A549 (cell line): ENCODE data around the gene AP3D1. TPM values are rescaled to one million over a fixed set of nuclear protein-coding genes. Genes with fewer than 3 reads are reported as not detected.

Experiments used
- ATAC-seq, 2 experiments: fragments of 200-7000 bp in 1 of 2; fragments of >200 bp in 1 of 2; cut with Nextera tagmentation in 1 of 2; cut with Tn5 transposase in 1 of 2; 3 replicates each; pipeline versions ENCODE4 v1.8.0 to v1.9.1; 2018 to 2020; ENCODE audit warnings: mild to moderate bottlenecking in 1 of 2, moderate library complexity in 1 of 2
- CTCF ChIA-PET: fragments of 300-600 bp; sonication (Branson Sonifier 250); formaldehyde crosslinking; extraction: SDS; loops from one replicate; lab custom pipeline; 2021; ENCODE audit warnings: antibody characterized with exemption, inconsistent platforms; lab: Yijun Ruan, JAX
- POLR2A ChIA-PET: fragments of 350-600 bp; formaldehyde crosslinking; extraction: SDS; loops from one replicate; lab custom pipeline; 2021; ENCODE audit warnings: antibody characterized with exemption, inconsistent platforms; lab: Yijun Ruan, JAX
- DNase-seq, 2 experiments: peaks; one replicate each; pipeline versions ENCODE4 v3.0.0 to v3.0.0-alpha.2; 2011 to 2016; ENCODE audit warnings: low read depth in 1 of 2, low spot score in 1 of 2
- FAIRE-seq: peaks from 2 replicates; lab custom pipeline; 2011; peaks lifted over from hg19 to GRCh38; lab: Jason Lieb, UNC
- H3K27ac ChIP-seq, 2 experiments: fragments of >200 bp; sonication (Bioruptor Twin); formaldehyde crosslinking; 3 replicates each; pipeline ENCODE4 v1.5.1; 2016 to 2017
- H3K4me1 ChIP-seq: fragments of >200 bp; sonication (Bioruptor Twin); formaldehyde crosslinking; 3 replicates; pipeline ENCODE4 v1.6.1; 2016
- H3K4me2 ChIP-seq: fragments of >200 bp; sonication (Bioruptor Twin); formaldehyde crosslinking; 3 replicates; pipeline ENCODE4 v1.6.1; 2016
- H3K4me3 ChIP-seq: fragments of >200 bp; sonication (Bioruptor Twin); formaldehyde crosslinking; 3 replicates; pipeline ENCODE4 v1.5.1; 2016
- H3K9me3 ChIP-seq: fragments of >200 bp; sonication (Bioruptor Twin); formaldehyde crosslinking; 3 replicates; pipeline ENCODE4 v1.6.1; 2016
- BHLHE40 ChIP-seq: IDR thresholded peaks from 2 replicates; pipeline ENCODE4 v1.6.1; 2012; ENCODE audit warnings: low read depth, low read length, inconsistent platforms
- EHMT2 ChIP-seq: fragments of 200-600 bp; sonication (generic); IDR thresholded peaks from 2 replicates; pipeline ENCODE4 v1.6.1; 2016; ENCODE audit warnings: antibody characterized with exemption, low read depth, mild to moderate bottlenecking, moderate library complexity
- HOXB13 ChIP-seq: fragments of 250-450 bp; sonication (Bioruptor Pico); IDR thresholded peaks from 2 replicates; pipeline ENCODE4 v1.5.0; 2020; ENCODE audit warnings: low read depth, mild to moderate bottlenecking, moderate library complexity
- JUN ChIP-seq, 2 experiments: fragments of >200 bp; sonication (Bioruptor Twin); formaldehyde crosslinking; IDR thresholded peaks; 2 replicates in 1 of 2; 3 replicates in 1 of 2; pipeline ENCODE4 v1.6.1; 2016 to 2017
- KDM1A ChIP-seq: fragments of 200-600 bp; sonication (generic); IDR thresholded peaks from 2 replicates; pipeline ENCODE4 v1.6.1; 2016; ENCODE audit warnings: low read depth, mild to moderate bottlenecking
- MAFK ChIP-seq: fragments of 450-650 bp; IDR thresholded peaks from 2 replicates; pipeline ENCODE4 v1.6.1; 2014; ENCODE audit not compliant: partially characterized antibody
- MAZ ChIP-seq: fragments of 150-350 bp; IDR thresholded peaks from 2 replicates; pipeline ENCODE4 v1.6.1; 2014; ENCODE audit warnings: antibody characterized with exemption, low read depth, low read length, borderline replicate concordance
- MYC ChIP-seq: IDR thresholded peaks from 2 replicates; pipeline ENCODE4 v1.6.1; 2012; ENCODE audit warnings: mild to moderate bottlenecking, inconsistent platforms, low read length, improper control_type of control experiment, borderline replicate concordance
- POLR2AphosphoS2 ChIP-seq: conservative IDR thresholded peaks from 2 replicates; pipeline ENCODE4 v1.6.1; 2012; ENCODE audit warnings: low read length, improper control_type of control experiment, inconsistent platforms
- RAD21 ChIP-seq, 2 experiments: fragments of >200 bp in 1 of 2; sonication (Bioruptor Twin) in 1 of 2; formaldehyde crosslinking in 1 of 2; IDR thresholded peaks in 1 of 2; conservative IDR thresholded peaks in 1 of 2; 2 replicates in 1 of 2; 3 replicates in 1 of 2; pipeline ENCODE4 v1.6.1; 2012 to 2018; ENCODE audit warnings: inconsistent platforms in 1 of 2
- RARB ChIP-seq: fragments of 250-450 bp; sonication (Bioruptor Pico); IDR thresholded peaks from 2 replicates; pipeline ENCODE4 v1.8.0; 2021; ENCODE audit warnings: mild to moderate bottlenecking, moderate library complexity
- RCOR1 ChIP-seq: fragments of 150-350 bp; IDR thresholded peaks from 2 replicates; pipeline ENCODE4 v1.6.1; 2014; ENCODE audit warnings: antibody characterized with exemption, low read length, low read depth
- TP53 ChIP-seq: fragments of 250-450 bp; sonication (Bioruptor Pico); IDR thresholded peaks from 2 replicates; pipeline ENCODE4 v1.5.0; 2021; ENCODE audit warnings: mild to moderate bottlenecking, moderate library complexity
- ZC3H11A ChIP-seq: fragments of 450-650 bp; IDR thresholded peaks from 2 replicates; pipeline ENCODE4 v1.6.1; 2014; ENCODE audit warnings: antibody characterized with exemption, mild to moderate bottlenecking
- ZSCAN20 ChIP-seq: fragments of 250-450 bp; sonication (Bioruptor Pico); IDR thresholded peaks from 2 replicates; pipeline ENCODE4 v1.8.0; 2022; ENCODE audit warnings: mild to moderate bottlenecking, moderate library complexity
- WGBS: methylation state at CpG from one replicate; pipeline ENCODE4 v1.1.6; 2017; ENCODE audit errors: missing lambda C conversion rate; 5-methylcytosine and 5-hydroxymethylcytosine counted together
- polyA plus RNA-seq, 4 experiments: library from polyadenylated mRNA; depleted of rRNA in 3 of 4; stranded (reverse); fragments of >200 nt; fragmentation: RNase III in 1 of 4; extraction: RNeasy Plus Mini Kit Qiagen cat#74134 plus additional on column Dnase treatment in 1 of 4; gene quantifications; 2 replicates in 3 of 4; 3 replicates in 1 of 4; pipeline ENCODE4 v1.2.3, GENCODE V29; 2011 to 2017
- TF ChIP-seq, protein P1 (sequence below): IDR thresholded peaks from 2 replicates; pipeline ENCODE4 v1.6.1; 2012; ENCODE audit warnings: low read depth, borderline replicate concordance
- TF ChIP-seq, protein P2 (sequence below): IDR thresholded peaks from 2 replicates; pipeline ENCODE4 v1.6.1; 2012
- TF ChIP-seq, protein P3 (sequence below): fragments of 200-600 bp; sonication (generic); IDR thresholded peaks from 2 replicates; pipeline ENCODE4 v1.6.1; 2016; ENCODE audit warnings: antibody characterized with exemption, mild to moderate bottlenecking, moderate library complexity
- TF ChIP-seq, protein P4 (sequence below): fragments of >200 bp; sonication (Bioruptor Twin); formaldehyde crosslinking; IDR thresholded peaks from 3 replicates; pipeline ENCODE4 v1.5.1; 2016
- TF ChIP-seq, protein P5 (sequence below): fragments of >200 bp; sonication (Bioruptor Twin); formaldehyde crosslinking; IDR thresholded peaks from 3 replicates; pipeline ENCODE4 v1.6.1; 2016

The AP3D1 gene
- polyA plus RNA-seq, 2 of the 4 experiments (the other 2 are of a cell fraction): 44.4 to 66.9 TPM

DNA sequence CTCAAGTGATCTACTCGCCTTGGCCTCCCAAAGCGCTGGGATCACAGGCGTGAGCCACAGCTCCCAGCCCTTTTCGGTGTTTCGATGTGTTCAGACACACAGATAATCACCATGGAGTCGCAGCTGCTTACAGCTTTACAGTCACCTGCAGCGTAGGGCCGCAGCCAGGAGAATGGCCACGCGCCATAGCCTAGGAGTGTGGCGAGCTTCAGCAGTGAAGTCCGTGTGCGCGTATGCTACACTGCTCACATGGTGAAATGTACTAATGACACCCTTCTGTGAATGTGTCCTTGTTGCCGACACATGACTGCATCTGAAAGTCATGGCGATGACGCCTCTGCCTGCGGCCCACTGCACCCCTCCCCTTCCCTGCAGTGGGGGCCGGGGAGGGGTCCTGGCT lies 23.6 kb downstream of the AP3D1 start:
- FAIRE-seq (no peak), ATAC-seq (no peak), DNase-seq (no peak)
- TF ChIP-seq, protein P1, sequence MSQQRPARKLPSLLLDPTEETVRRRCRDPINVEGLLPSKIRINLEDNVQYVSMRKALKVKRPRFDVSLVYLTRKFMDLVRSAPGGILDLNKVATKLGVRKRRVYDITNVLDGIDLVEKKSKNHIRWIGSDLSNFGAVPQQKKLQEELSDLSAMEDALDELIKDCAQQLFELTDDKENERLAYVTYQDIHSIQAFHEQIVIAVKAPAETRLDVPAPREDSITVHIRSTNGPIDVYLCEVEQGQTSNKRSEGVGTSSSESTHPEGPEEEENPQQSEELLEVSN: no peak
- TF ChIP-seq MAZ: no peak
- no peak for TF ChIP-seq JUN (IDR thresholded peaks at IDR 0.05)
- no peak for TF ChIP-seq POLR2AphosphoS2
- Histone ChIP-seq H3K4me3 (no peak overlapping the region), H3K9me3 (no peaks in the 10 kb centered on the region), H3K27ac (no peak overlapping the region), H3K4me2 (no peak overlapping the region), H3K4me1 (no peaks in the 10 kb centered on the region)
- ChIA-PET POLR2A (no interaction called here), CTCF (no interaction called here)
- 92% methylated on average over 15 of the region's 19 CpGs for WGBS

DNA sequence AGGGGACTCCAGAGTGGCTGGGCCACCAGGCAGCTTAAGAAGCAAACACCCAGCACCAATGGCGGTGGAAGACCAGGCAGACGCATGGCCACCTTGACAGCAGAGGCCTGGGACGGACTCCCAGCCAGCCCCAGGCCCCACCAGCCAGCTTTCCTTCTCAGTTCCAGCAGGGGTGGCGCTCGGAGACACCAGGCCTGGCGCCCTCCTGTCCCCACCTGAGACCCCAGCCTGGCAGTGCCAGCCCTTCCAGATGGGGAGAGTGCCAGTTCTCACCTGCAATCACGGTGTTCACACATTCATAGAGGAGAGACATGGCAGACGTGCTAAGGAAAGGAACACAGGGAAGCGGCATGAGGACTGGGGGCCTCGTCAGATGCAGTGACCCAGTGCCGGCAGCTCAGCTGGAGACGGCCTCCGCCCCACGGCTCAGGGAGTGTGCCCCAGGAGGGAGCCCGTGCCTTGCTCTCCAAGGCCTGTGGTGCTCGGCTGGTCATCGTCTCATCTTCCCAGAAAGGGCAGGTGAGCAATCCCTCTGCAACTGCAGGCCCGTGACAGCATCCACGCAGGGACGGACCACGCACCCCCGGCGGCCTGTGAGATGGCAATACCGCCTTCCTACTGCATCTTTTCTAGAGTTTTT lies 24.4 kb downstream of the AP3D1 start:
- Histone ChIP-seq H3K4me1 (no peaks in the 10 kb centered on the region), H3K27ac (no peak overlapping the region), H3K9me3 (no peaks in the 10 kb centered on the region), H3K4me2 (no peak overlapping the region), H3K4me3 (no peak overlapping the region)
- ATAC-seq (no peak), FAIRE-seq (no peak), DNase-seq (no peak)
- WGBS: 96% methylated on average over 22 of the region's 24 CpGs
- CTCF ChIA-PET: no interaction called here
- no peak for TF ChIP-seq BHLHE40
- TF ChIP-seq HOXB13 (CRISPR knock-in tag): no peak
- TF ChIP-seq, protein P2, sequence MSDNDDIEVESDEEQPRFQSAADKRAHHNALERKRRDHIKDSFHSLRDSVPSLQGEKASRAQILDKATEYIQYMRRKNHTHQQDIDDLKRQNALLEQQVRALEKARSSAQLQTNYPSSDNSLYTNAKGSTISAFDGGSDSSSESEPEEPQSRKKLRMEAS: no peak
- no peak for TF ChIP-seq EHMT2
- POLR2A ChIA-PET: no interaction called here

DNA sequence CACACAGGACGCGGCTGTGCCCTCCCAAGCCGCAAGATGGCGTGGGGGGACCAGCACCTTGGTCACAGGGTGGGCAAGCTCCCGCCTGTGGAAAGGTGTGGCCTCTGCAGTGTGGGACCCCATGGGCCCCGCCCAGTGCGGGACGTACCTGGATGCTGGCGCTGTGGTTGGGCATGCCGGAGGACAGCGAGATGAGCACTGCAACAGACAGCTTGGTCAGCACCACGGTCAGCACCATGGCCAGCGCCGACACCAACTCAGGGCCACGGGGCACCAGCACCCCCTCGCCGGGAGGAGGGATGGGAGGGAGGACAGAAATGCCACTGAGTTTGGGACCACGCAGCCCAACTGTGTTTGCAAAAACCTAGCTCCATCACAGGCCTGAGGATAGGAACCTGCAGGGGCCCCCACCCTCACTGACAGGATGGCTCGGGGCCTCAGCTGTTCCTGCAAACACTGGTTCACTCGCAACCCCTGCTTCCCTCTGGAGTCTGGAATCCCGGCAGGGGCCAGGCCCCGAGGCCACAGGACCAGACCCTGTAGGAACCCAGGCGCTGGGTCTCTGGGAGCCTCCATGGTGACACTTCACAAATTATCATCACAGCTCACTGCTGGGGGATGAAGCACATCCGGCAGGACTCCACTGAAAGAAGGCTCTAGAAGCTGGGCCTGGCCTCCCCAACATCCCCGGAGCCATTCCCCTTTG lies 27.5 kb downstream of the AP3D1 start:
- no peak for FAIRE-seq
- ATAC-seq: peak; percentile 39 to 44; a peak in 3 of 6 replicates
- ChIA-PET POLR2A (no interaction called here), CTCF (interaction anchor here (0.8 to 1.3 kb wide), 2 partner anchors 13 to 194 kb away, joined by 3 read pairs; no protein-coding TSS in a partner anchor)
- TF ChIP-seq MYC (no peak), RCOR1 (no peak), KDM1A (no peak), RARB (CRISPR knock-in tag) (no peak)
- TF ChIP-seq, protein P3, sequence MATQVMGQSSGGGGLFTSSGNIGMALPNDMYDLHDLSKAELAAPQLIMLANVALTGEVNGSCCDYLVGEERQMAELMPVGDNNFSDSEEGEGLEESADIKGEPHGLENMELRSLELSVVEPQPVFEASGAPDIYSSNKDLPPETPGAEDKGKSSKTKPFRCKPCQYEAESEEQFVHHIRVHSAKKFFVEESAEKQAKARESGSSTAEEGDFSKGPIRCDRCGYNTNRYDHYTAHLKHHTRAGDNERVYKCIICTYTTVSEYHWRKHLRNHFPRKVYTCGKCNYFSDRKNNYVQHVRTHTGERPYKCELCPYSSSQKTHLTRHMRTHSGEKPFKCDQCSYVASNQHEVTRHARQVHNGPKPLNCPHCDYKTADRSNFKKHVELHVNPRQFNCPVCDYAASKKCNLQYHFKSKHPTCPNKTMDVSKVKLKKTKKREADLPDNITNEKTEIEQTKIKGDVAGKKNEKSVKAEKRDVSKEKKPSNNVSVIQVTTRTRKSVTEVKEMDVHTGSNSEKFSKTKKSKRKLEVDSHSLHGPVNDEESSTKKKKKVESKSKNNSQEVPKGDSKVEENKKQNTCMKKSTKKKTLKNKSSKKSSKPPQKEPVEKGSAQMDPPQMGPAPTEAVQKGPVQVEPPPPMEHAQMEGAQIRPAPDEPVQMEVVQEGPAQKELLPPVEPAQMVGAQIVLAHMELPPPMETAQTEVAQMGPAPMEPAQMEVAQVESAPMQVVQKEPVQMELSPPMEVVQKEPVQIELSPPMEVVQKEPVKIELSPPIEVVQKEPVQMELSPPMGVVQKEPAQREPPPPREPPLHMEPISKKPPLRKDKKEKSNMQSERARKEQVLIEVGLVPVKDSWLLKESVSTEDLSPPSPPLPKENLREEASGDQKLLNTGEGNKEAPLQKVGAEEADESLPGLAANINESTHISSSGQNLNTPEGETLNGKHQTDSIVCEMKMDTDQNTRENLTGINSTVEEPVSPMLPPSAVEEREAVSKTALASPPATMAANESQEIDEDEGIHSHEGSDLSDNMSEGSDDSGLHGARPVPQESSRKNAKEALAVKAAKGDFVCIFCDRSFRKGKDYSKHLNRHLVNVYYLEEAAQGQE: peak; percentile 83
- 100% methylated on average over 1 of the region's 25 CpGs for WGBS
- Histone ChIP-seq H3K4me2 (no peak overlapping the region), H3K27ac (no peak overlapping the region), H3K9me3 (no peaks in the 10 kb centered on the region), H3K4me1 (no peaks in the 10 kb centered on the region), H3K4me3 (no peak overlapping the region)
- DNase-seq: no peak

DNA sequence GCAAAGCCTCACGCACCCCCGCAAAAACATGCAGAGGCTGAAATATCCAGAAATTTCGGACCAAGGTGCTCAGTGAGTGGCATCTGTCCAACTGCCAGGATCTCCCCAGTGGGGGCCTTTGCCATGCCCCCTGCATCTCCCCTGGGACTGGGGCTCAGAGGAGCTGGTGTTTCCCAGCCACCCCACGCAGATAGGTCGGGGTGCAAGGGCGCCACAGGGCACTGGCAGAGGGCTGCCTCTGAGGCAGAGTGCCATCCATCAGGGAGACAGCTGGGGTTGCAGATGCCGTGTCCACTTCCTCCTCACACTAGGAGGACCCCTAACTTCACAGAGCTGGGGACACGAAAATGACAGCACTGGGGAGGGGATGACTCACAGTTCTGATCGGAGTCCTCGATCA lies 28.4 kb downstream of the AP3D1 start:
- H3K27ac ChIP-seq: no peak overlapping the region
- no peaks in the 10 kb centered on the region for H3K4me1 ChIP-seq
- no peaks in the 10 kb centered on the region for H3K9me3 ChIP-seq
- ChIA-PET POLR2A (no interaction called here), CTCF (interaction anchor here (0.8 to 1.3 kb wide), 2 partner anchors 12 to 193 kb away, joined by 3 read pairs; no protein-coding TSS in a partner anchor)
- no peak for ATAC-seq
- H3K4me2 ChIP-seq: no peak overlapping the region
- no peak for FAIRE-seq
- H3K4me3 ChIP-seq: no peak overlapping the region
- no peak for DNase-seq
- 91% methylated on average over 3 of the region's 10 CpGs for WGBS
- no peak for TF ChIP-seq RAD21 (conservative IDR thresholded peaks at IDR 0.05 in 1 of 2, IDR thresholded peaks at IDR 0.05 in 1 of 2)
- TF ChIP-seq JUN (IDR thresholded peaks at IDR 0.05): no peak
- no peak for TF ChIP-seq MAZ
- TF ChIP-seq, protein P4, sequence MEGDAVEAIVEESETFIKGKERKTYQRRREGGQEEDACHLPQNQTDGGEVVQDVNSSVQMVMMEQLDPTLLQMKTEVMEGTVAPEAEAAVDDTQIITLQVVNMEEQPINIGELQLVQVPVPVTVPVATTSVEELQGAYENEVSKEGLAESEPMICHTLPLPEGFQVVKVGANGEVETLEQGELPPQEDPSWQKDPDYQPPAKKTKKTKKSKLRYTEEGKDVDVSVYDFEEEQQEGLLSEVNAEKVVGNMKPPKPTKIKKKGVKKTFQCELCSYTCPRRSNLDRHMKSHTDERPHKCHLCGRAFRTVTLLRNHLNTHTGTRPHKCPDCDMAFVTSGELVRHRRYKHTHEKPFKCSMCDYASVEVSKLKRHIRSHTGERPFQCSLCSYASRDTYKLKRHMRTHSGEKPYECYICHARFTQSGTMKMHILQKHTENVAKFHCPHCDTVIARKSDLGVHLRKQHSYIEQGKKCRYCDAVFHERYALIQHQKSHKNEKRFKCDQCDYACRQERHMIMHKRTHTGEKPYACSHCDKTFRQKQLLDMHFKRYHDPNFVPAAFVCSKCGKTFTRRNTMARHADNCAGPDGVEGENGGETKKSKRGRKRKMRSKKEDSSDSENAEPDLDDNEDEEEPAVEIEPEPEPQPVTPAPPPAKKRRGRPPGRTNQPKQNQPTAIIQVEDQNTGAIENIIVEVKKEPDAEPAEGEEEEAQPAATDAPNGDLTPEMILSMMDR: no peak
- TF ChIP-seq, protein P2: no peak
- TF ChIP-seq ZC3H11A: no peak
- TF ChIP-seq ZSCAN20 (CRISPR knock-in tag): no peak
- no peak for TF ChIP-seq MAFK
- TF ChIP-seq, protein P5, sequence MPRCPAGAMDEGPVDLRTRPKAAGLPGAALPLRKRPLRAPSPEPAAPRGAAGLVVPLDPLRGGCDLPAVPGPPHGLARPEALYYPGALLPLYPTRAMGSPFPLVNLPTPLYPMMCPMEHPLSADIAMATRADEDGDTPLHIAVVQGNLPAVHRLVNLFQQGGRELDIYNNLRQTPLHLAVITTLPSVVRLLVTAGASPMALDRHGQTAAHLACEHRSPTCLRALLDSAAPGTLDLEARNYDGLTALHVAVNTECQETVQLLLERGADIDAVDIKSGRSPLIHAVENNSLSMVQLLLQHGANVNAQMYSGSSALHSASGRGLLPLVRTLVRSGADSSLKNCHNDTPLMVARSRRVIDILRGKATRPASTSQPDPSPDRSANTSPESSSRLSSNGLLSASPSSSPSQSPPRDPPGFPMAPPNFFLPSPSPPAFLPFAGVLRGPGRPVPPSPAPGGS: no peak
- no peak for TF ChIP-seq MYC
- TF ChIP-seq TP53 (CRISPR knock-in tag): no peak
